HepG2 (cell line): ENCODE data around the gene KXD1. TPM values are rescaled to one million over a fixed set of nuclear protein-coding genes. Genes with fewer than 3 reads are reported as not detected.

Experiments used
- ARHGAP35 ChIP-seq: sonication (generic); formaldehyde crosslinking; IDR thresholded peaks from 2 replicates; pipeline ENCODE4 v1.9.0; 2022; ENCODE audit warnings: mild to moderate bottlenecking, inconsistent platforms, moderate library complexity, missing genetic modification reagents, borderline replicate concordance
- ATF2 ChIP-seq: sonication (generic); formaldehyde crosslinking; IDR thresholded peaks from 2 replicates; pipeline ENCODE4 v1.4.0; 2020; ENCODE audit warnings: missing genetic modification reagents
- CBFB ChIP-seq: sonication (generic); formaldehyde crosslinking; IDR thresholded peaks from 2 replicates; pipeline ENCODE4 v1.4.0; 2020; ENCODE audit warnings: missing genetic modification reagents
- CREM ChIP-seq, 2 experiments: sonication (generic) in 1 of 2; formaldehyde crosslinking in 1 of 2; IDR thresholded peaks; 2 replicates each; pipeline versions ENCODE4 v1.4.0 to v1.6.1; 2016 to 2020; ENCODE audit warnings: antibody characterized with exemption in 1 of 2, mild to moderate bottlenecking in 1 of 2, missing genetic modification reagents in 1 of 2
- KAT7 ChIP-seq: IDR thresholded peaks from 2 replicates; pipeline ENCODE4 v1.6.1; 2018; ENCODE audit warnings: borderline replicate concordance, missing compliant biosample characterization
- POGK ChIP-seq: sonication (generic); formaldehyde crosslinking; conservative IDR thresholded peaks from 2 replicates; pipeline ENCODE4 v1.8.0; 2022; ENCODE audit warnings: mild to moderate bottlenecking, moderate library complexity, missing genetic modification reagents
- ZBTB2 ChIP-seq: sonication (generic); formaldehyde crosslinking; IDR thresholded peaks from 2 replicates; pipeline ENCODE4 v1.8.0; 2022; ENCODE audit warnings: low read depth, missing genetic modification reagents
- ZBTB20 ChIP-seq: sonication (generic); formaldehyde crosslinking; IDR thresholded peaks from 2 replicates; pipeline ENCODE4 v1.8.1; 2023; ENCODE audit warnings: missing genetic modification reagents, low read depth, mild to moderate bottlenecking, borderline replicate concordance
- ZGPAT ChIP-seq: IDR thresholded peaks from 2 replicates; pipeline ENCODE4 v1.6.1; 2016; ENCODE audit warnings: mild to moderate bottlenecking
- ZNF160 ChIP-seq: sonication (generic); formaldehyde crosslinking; IDR thresholded peaks from 2 replicates; pipeline ENCODE4 v1.8.0; 2022; ENCODE audit warnings: mild to moderate bottlenecking, inconsistent platforms, missing genetic modification reagents
- ZNF276 ChIP-seq: sonication (generic); formaldehyde crosslinking; IDR thresholded peaks from 2 replicates; pipeline ENCODE4 v1.4.0; 2020; ENCODE audit warnings: mild to moderate bottlenecking, low read depth, missing genetic modification reagents
- ZNF30 ChIP-seq: sonication (generic); formaldehyde crosslinking; IDR thresholded peaks from 2 replicates; pipeline ENCODE4 v1.5.0; 2020; ENCODE audit warnings: mild to moderate bottlenecking, missing genetic modification reagents
- ZNF383 ChIP-seq: sonication (generic); formaldehyde crosslinking; IDR thresholded peaks from 2 replicates; pipeline ENCODE4 v1.4.0; 2020; ENCODE audit warnings: missing genetic modification reagents, mild to moderate bottlenecking, borderline replicate concordance
- ZNF598 ChIP-seq: sonication (generic); formaldehyde crosslinking; IDR thresholded peaks from 2 replicates; pipeline ENCODE4 v1.5.1; 2020; ENCODE audit warnings: mild to moderate bottlenecking, missing genetic modification reagents, borderline replicate concordance
- ZNF672 ChIP-seq: sonication (generic); formaldehyde crosslinking; IDR thresholded peaks from 2 replicates; pipeline ENCODE4 v1.8.1; 2022; ENCODE audit warnings: missing genetic modification reagents
- polyA plus RNA-seq, 8 experiments: library from polyadenylated mRNA; depleted of rRNA in 3 of 8; stranded (reverse) in 7 of 8; unstranded in 1 of 8; fragments of >200 nt; fragmentation: Illumina TruSeq in 4 of 8; extraction: Trizol in 4 of 8; gene quantifications; 2 replicates each; pipeline versions ENCODE4 v1.2.1 to v1.2.3, GENCODE V29; 2011 to 2016; ENCODE audit warnings: low read depth in 4 of 8, missing spikeins in 1 of 8, mixed read lengths in 1 of 8; ENCODE audit not compliant: insufficient read depth in 1 of 8
- total RNA-seq, 5 experiments: library from RNA; depleted of rRNA; stranded (reverse); fragments of >200 nt; fragmentation: Illumina TruSeq; extraction: Trizol; gene quantifications; 2 replicates each; pipeline ENCODE4 v1.2.3, GENCODE V29; 2016; ENCODE audit warnings: low read depth in 1 of 5

Gene KXD1
- total and polyA plus RNA-seq, 2 of the 13 experiments (the other 11 are each of a cell fraction or from before 2014, with no cell fraction given): 44.6 to 143 TPM

- peak; percentile 94 for TF ChIP-seq ZBTB20
- TF ChIP-seq ZNF598 (CRISPR knock-in tag): peak; percentile 83; the same call in 1 of the 2 replicates
- peak; percentile 96 for TF ChIP-seq CREM (IDR thresholded peaks at IDR 0.05)
- TF ChIP-seq CREM (CRISPR knock-in tag; IDR thresholded peaks at IDR 0.05): 0 out of 2 replicates have a peak, but pooled peaks have one; percentile 40
- peak; percentile 89 for TF ChIP-seq ARHGAP35 (CRISPR knock-in tag)
- peak; percentile 97 for TF ChIP-seq POGK
- peak; percentile 97 for TF ChIP-seq ATF2 (CRISPR knock-in tag)
- TF ChIP-seq ZNF672 (CRISPR knock-in tag): no peak
- TF ChIP-seq ZNF383: peak; percentile 85; the same call in 1 of the 2 replicates
- TF ChIP-seq ZBTB2 (CRISPR knock-in tag): no peak
- peak; percentile 68; the same call in 1 of the 2 replicates for TF ChIP-seq ZNF276 (CRISPR knock-in tag)
- TF ChIP-seq KAT7 (CRISPR knock-in tag): peak; percentile 89; the same call in 1 of the 2 replicates
- no peak for TF ChIP-seq ZNF30
- peak; percentile 96 for TF ChIP-seq CBFB
- TF ChIP-seq ZNF160 (CRISPR knock-in tag): peak; percentile 91
- TF ChIP-seq ZGPAT (CRISPR knock-in tag): peak; percentile 100
Observed at GRCh38 chr19:18514800-18515682, 42.6 kb upstream of the KXD1 start (continued).
